Lower lobe of right lung (tissue), 2 donors: ENCODE results near the gene SPINK5. TPM values are rescaled to one million over a fixed set of nuclear protein-coding genes. Genes with fewer than 3 reads are reported as not detected.

Experiments used
- ATAC-seq, 2 donors: fragments of 200-7000 bp; cut with Tn5 transposase; one replicate each; pipeline ENCODE4 v1.9.1; 2020 to 2022; ENCODE audit warnings: mild to moderate bottlenecking in 2 of 2, moderate library complexity in 2 of 2
- DNase-seq: peaks from one replicate; pipeline ENCODE4 v3.0.0-alpha.2; 2020
- H3K27ac ChIP-seq: fragments of 200-600 bp; one replicate; pipeline ENCODE4 v1.8.0; 2022
- H3K27me3 ChIP-seq: fragments of 200-600 bp; one replicate; pipeline ENCODE4 v1.8.0; 2022; ENCODE audit warnings: low read depth
- H3K36me3 ChIP-seq: fragments of 200-600 bp; one replicate; pipeline ENCODE4 v1.8.0; 2022; ENCODE audit warnings: mild to moderate bottlenecking
- H3K4me1 ChIP-seq: fragments of 200-600 bp; one replicate; pipeline ENCODE4 v1.8.0; 2022
- H3K4me3 ChIP-seq: fragments of 200-600 bp; one replicate; pipeline ENCODE4 v1.8.0; 2022; ENCODE audit warnings: mild to moderate bottlenecking
- H3K9me3 ChIP-seq: fragments of 200-600 bp; one replicate; pipeline ENCODE4 v1.8.0; 2022
- CTCF ChIP-seq: fragments of 200-600 bp; IDR thresholded peaks from one replicate; pipeline ENCODE4 v1.8.0; 2022; ENCODE audit warnings: antibody characterized with exemption, mild to moderate bottlenecking
- intact Hi-C: fragments of 100-400 bp; cut with DNase I; formaldehyde crosslinking; loops from one replicate; pipeline ENCODE4 v1.11.0; 2022
- total RNA-seq: library from RNA; stranded (reverse); fragmentation: NEBNext Ultra II Directional; extraction: Animal tissue kit (Norgen Biotek cat#: 25700); gene quantifications from one replicate; pipeline ENCODE4 v1.2.1, GENCODE V29; 2021
- donor health status: DM: no; HTN: yes; CAD: no; lungs with severe emphysema.

SPINK5 gene
- total RNA-seq, 1 donor from 2014 or later, result 2.1 TPM

DNA sequence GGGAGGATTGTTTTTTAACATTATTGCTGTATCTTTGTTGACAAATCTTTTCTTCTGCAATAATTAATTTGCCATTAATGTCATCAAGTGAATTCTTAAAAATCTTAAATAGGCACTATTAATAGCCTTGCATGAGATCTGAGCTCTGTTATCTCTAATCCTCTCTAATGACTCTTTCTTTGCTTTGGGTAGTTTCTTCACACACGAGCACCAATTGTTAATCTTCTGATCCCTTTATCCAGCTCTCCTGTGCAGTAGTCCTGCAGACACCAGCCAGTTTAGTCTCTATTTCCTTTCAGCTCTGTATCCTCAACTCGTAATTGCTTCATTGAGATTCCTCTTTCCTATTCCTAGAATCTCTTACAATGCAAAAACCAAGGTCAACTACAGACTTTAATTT is 112.7 kb downstream of the SPINK5 start:
- H3K27ac ChIP-seq, result no peak overlapping the region
- no peaks in the 10 kb centered on the region for H3K36me3 ChIP-seq
- no peaks in the 10 kb centered on the region for H3K27me3 ChIP-seq
- TF ChIP-seq CTCF, result no peak
- no peaks in the 10 kb centered on the region for H3K4me1 ChIP-seq
- H3K9me3 ChIP-seq, result no peaks in the 10 kb centered on the region
- intact Hi-C loops, result no loop called here
- ATAC-seq (no peak), DNase-seq (no peak)
- no peak overlapping the region for H3K4me3 ChIP-seq

DNA sequence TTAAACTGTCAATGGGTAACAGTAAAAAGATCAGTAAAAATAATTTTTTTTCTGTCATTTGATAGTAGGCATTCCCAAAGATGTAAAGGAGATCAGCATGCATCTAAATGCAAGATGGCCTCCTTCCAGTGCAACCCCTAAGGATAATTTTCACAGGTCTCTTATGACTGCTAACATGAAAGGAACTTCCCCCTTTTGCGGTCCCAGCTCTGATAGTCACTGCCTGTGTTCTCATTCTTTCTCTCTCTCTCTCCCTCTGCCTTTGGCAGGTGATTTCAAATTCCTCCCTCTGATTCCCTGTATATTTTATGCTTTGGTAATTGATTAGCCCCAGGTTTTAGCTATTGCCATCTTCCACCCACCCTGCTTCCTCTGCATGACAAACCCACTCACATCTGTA is 113.4 kb downstream of the SPINK5 start:
- Histone ChIP-seq H3K9me3 (no peaks in the 10 kb centered on the region), H3K27ac (no peak overlapping the region), H3K36me3 (no peaks in the 10 kb centered on the region), H3K4me1 (no peaks in the 10 kb centered on the region), H3K27me3 (no peaks in the 10 kb centered on the region), H3K4me3 (no peak overlapping the region)
- DNase-seq (no peak), ATAC-seq (no peak)
- intact Hi-C loops, result no loop called here
- TF ChIP-seq CTCF, result no peak

- no peaks in the 10 kb centered on the region for H3K27me3 ChIP-seq
- no peaks in the 10 kb centered on the region for H3K4me1 ChIP-seq
- DNase-seq (no peak), ATAC-seq (peak; percentile 75 to 84)
- no peaks in the 10 kb centered on the region for H3K36me3 ChIP-seq
- H3K4me3 ChIP-seq, result no peak overlapping the region
- peak; percentile 70 for TF ChIP-seq CTCF
- no peaks in the 10 kb centered on the region for H3K9me3 ChIP-seq
- intact Hi-C loops, result no loop called here
- no peak overlapping the region for H3K27ac ChIP-seq
Observed at GRCh38 chr5:148179234-148179824, 115.5 kb downstream of the SPINK5 start.

DNA sequence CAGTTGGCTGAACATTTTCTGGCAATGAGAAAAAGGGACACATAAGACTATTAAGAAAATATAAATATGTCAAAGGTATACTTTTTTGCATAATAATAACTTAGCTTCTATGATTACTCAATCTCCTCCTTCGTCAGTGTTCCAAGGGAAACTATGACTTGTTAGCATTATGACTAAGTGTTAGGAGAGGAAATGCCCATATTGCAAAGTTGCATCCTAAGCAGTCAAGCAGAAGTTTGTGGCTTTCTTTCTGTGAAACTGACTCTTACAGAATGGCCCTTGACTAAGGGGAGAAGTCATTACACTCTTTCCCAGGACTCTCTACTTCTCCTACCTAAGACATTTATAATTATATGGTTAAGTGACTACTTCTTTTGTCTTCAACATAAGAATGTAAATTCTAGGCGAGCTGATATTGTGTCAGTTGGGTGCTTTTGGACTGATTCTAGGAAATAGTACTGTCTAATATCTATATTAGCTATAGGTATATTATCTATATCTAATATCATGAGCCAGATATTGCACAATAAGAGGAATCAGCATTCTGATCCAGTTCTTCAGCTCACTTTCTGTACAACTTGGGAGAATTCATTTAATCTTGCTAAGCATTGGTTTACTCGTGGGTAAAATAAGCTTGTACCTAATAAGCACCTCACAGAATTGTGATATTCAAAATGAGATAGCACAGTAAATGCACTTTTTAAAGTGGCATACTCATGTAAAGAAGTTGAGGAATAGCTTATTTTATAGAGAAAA is 122.6 kb downstream of the SPINK5 start:
- no peaks in the 10 kb centered on the region for H3K27me3 ChIP-seq
- no peak for DNase-seq
- no peaks in the 10 kb centered on the region for H3K4me1 ChIP-seq
- peak overlapping the region; percentile 9 for H3K27ac ChIP-seq
- H3K36me3 ChIP-seq, result no peaks in the 10 kb centered on the region
- intact Hi-C loops, result no loop called here
- peak; percentile 90 to 96 for ATAC-seq
- H3K4me3 ChIP-seq, result no peak overlapping the region
- no peaks in the 10 kb centered on the region for H3K9me3 ChIP-seq
- TF ChIP-seq CTCF, result no peak

Other genes starting within 250 kb of the SPINK5 start
- not detected for gene SPINK1, start 232.3 kb upstream of the SPINK5 start, total RNA-seq
- 624 TPM for gene SCGB3A2, start 185.3 kb upstream of the SPINK5 start, total RNA-seq
- gene C5orf46, start 157.4 kb upstream of the SPINK5 start, total RNA-seq, result not detected
- gene SPINK14, start 104.6 kb downstream of the SPINK5 start, total RNA-seq, result not detected
- gene SPINK6, start 139.1 kb downstream of the SPINK5 start, total RNA-seq, result not detected
- not detected for gene MARCOL, start 174.5 kb downstream of the SPINK5 start, total RNA-seq
- not detected for gene SPINK13, start 204.8 kb downstream of the SPINK5 start, total RNA-seq
- gene SPINK7, start 248.4 kb downstream of the SPINK5 start, total RNA-seq, result not detected